ENCODE data around the gene FTCDNL1.

The FTCDNL1 gene

GRCh38 chr2:199742884-199743283, 108.1 kb downstream of the FTCDNL1 start:
- no peak for DNase-seq (ENCODE audit: low spot score)

GRCh38 chr2:199740111-199740428, 110.9 kb downstream of the FTCDNL1 start:
- no peak for DNase-seq (ENCODE audit: low spot score)

GRCh38 chr2:199739413-199740110, 111.4 kb downstream of the FTCDNL1 start:
- DNase-seq (ENCODE audit: low spot score), result peak; percentile 72

- no peak for DNase-seq (ENCODE audit: low spot score)
Observed at GRCh38 chr2:199738727-199739412, 112.1 kb downstream of the FTCDNL1 start.

- no peak for DNase-seq (ENCODE audit: low spot score)
Observed at GRCh38 chr2:199734651-199735050, 116.3 kb downstream of the FTCDNL1 start.

GRCh38 chr2:199734011-199734410, 117.0 kb downstream of the FTCDNL1 start:
- no peak for DNase-seq (ENCODE audit: low spot score)

- no peak for DNase-seq (ENCODE audit: low spot score)
Observed at GRCh38 chr2:199727801-199728200, 123.2 kb downstream of the FTCDNL1 start.

GRCh38 chr2:199727306-199727705, 123.7 kb downstream of the FTCDNL1 start:
- DNase-seq (ENCODE audit: low spot score), result no peak

GRCh38 chr2:199718074-199718473, 132.9 kb downstream of the FTCDNL1 start:
- DNase-seq (ENCODE audit: low spot score), result no peak

- no peak for DNase-seq (ENCODE audit: low spot score)
Observed at GRCh38 chr2:199717587-199717907, 133.4 kb downstream of the FTCDNL1 start.

GRCh38 chr2:199716807-199717586, 134.0 kb downstream of the FTCDNL1 start:
- no peak for DNase-seq (ENCODE audit: low spot score)

GRCh38 chr2:199713746-199714145, 137.2 kb downstream of the FTCDNL1 start:
- DNase-seq (ENCODE audit: low spot score), result no peak

GRCh38 chr2:199710551-199710950, 140.4 kb downstream of the FTCDNL1 start:
- DNase-seq (ENCODE audit: low spot score), result no peak
